ENCODE measurements around the gene ZBED1.

DNA sequence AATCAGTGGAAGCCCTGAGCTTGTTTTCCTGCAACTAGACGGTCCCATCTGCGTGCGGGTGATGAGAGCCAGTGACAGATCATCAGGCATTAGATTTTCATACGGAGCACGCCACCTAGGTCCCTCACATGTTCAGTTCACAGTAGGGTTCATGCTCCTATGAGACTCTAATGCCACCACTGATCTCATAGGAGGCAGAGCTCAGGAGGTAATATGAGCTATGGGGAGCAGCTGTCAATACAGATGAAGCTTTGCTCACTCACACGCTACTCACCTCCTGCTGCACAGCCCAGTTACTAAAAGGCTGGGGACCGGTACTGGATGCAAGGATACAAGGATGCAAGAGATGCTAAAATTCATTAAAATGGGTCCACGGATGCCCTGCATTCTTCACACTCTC lies 61.2 kb downstream of the ZBED1 start:
- TF ChIP-seq, protein P1, sequence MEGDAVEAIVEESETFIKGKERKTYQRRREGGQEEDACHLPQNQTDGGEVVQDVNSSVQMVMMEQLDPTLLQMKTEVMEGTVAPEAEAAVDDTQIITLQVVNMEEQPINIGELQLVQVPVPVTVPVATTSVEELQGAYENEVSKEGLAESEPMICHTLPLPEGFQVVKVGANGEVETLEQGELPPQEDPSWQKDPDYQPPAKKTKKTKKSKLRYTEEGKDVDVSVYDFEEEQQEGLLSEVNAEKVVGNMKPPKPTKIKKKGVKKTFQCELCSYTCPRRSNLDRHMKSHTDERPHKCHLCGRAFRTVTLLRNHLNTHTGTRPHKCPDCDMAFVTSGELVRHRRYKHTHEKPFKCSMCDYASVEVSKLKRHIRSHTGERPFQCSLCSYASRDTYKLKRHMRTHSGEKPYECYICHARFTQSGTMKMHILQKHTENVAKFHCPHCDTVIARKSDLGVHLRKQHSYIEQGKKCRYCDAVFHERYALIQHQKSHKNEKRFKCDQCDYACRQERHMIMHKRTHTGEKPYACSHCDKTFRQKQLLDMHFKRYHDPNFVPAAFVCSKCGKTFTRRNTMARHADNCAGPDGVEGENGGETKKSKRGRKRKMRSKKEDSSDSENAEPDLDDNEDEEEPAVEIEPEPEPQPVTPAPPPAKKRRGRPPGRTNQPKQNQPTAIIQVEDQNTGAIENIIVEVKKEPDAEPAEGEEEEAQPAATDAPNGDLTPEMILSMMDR (IDR thresholded peaks at IDR 0.05; ENCODE audit: poor library complexity, severe bottlenecking): no peak
- no peak for TF ChIP-seq EZH2 (IDR thresholded peaks at IDR 0.05; ENCODE audit: borderline replicate concordance, insufficient read depth, low read length, poor library complexity, severe bottlenecking)
- no peak for TF ChIP-seq RAD21 (conservative IDR thresholded peaks at IDR 0.05)
- no peak for TF ChIP-seq MXI1 (conservative IDR thresholded peaks at IDR 0.05; ENCODE audit: poor library complexity, severe bottlenecking)
- no peak for TF ChIP-seq POLR2AphosphoS5 (IDR thresholded peaks at IDR 0.05)
- TF ChIP-seq TAF1 (IDR thresholded peaks at IDR 0.05; ENCODE audit: low read depth): no peak
- TF ChIP-seq, protein P2, sequence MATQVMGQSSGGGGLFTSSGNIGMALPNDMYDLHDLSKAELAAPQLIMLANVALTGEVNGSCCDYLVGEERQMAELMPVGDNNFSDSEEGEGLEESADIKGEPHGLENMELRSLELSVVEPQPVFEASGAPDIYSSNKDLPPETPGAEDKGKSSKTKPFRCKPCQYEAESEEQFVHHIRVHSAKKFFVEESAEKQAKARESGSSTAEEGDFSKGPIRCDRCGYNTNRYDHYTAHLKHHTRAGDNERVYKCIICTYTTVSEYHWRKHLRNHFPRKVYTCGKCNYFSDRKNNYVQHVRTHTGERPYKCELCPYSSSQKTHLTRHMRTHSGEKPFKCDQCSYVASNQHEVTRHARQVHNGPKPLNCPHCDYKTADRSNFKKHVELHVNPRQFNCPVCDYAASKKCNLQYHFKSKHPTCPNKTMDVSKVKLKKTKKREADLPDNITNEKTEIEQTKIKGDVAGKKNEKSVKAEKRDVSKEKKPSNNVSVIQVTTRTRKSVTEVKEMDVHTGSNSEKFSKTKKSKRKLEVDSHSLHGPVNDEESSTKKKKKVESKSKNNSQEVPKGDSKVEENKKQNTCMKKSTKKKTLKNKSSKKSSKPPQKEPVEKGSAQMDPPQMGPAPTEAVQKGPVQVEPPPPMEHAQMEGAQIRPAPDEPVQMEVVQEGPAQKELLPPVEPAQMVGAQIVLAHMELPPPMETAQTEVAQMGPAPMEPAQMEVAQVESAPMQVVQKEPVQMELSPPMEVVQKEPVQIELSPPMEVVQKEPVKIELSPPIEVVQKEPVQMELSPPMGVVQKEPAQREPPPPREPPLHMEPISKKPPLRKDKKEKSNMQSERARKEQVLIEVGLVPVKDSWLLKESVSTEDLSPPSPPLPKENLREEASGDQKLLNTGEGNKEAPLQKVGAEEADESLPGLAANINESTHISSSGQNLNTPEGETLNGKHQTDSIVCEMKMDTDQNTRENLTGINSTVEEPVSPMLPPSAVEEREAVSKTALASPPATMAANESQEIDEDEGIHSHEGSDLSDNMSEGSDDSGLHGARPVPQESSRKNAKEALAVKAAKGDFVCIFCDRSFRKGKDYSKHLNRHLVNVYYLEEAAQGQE (IDR thresholded peaks at IDR 0.05; ENCODE audit: borderline replicate concordance): no peak

Measured in neural cell (in vitro differentiated cells).